Measurements from ENCODE around the gene CLEC3B.

DNA sequence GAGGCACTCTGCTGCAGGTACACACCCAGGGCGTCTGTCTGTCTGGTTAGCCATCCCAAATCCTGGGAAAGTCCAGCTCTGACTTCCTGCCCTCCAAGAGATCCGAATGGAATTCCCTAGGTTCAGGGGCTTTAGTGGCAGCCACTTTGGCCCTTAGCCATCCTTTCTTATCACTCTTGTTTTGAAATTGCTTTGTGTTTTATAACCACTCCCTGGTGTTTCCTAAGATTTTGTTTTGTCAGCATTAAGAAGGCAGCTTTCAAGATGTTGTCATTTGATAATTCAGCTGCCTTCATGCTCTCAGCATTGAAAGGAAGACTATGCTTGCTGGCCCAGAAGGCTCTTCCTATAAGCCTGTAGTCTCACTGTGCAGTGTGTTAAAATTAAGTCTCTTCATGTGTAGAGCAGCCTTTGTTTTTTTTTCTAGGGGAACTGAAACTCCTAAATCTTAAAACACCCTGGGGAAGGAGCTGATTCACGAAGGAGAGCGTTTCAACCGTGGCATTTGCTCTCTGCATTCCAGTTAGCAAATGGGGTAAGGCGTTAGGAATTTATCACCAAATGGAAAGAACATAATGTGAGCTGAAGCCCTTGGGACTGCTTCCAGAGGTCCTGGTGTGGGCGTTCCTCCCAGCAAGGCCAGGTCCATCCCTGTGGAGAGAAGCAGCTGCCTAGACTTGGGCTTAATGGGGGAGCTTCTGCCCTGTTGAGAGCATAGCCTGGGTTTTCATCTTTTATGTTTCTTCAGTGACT lies 14.2 kb upstream of the CLEC3B start:
- TF ChIP-seq, protein P1, sequence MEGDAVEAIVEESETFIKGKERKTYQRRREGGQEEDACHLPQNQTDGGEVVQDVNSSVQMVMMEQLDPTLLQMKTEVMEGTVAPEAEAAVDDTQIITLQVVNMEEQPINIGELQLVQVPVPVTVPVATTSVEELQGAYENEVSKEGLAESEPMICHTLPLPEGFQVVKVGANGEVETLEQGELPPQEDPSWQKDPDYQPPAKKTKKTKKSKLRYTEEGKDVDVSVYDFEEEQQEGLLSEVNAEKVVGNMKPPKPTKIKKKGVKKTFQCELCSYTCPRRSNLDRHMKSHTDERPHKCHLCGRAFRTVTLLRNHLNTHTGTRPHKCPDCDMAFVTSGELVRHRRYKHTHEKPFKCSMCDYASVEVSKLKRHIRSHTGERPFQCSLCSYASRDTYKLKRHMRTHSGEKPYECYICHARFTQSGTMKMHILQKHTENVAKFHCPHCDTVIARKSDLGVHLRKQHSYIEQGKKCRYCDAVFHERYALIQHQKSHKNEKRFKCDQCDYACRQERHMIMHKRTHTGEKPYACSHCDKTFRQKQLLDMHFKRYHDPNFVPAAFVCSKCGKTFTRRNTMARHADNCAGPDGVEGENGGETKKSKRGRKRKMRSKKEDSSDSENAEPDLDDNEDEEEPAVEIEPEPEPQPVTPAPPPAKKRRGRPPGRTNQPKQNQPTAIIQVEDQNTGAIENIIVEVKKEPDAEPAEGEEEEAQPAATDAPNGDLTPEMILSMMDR (IDR thresholded peaks at IDR 0.05), result no peak
- TF ChIP-seq POLR2A (IDR thresholded peaks at IDR 0.05) (peak in 1 of 2 donors; percentile 17), EP300 (IDR thresholded peaks at IDR 0.05) (peak; percentile 83 to 84)

Data from tibial nerve (tissue), 4 donors.